Testis (tissue), 3 donors: ENCODE data around the gene PSME2. TPM values are rescaled to one million over a fixed set of nuclear protein-coding genes. Genes with fewer than 3 reads are reported as not detected.
A peak's percentile ranks its signal among the peaks of the same experiment; 100 is the strongest.

Experiments used
- DNase-seq: peaks from one replicate; pipeline ENCODE4 v3.0.0-alpha.2; 2019
- H3K27ac ChIP-seq, 2 donors: fragments of 200-600 bp; sonication (generic); one replicate each; pipeline ENCODE4 v1.5.1; 2019
- H3K27me3 ChIP-seq: fragments of 200-600 bp; sonication (generic); one replicate; pipeline ENCODE4 v1.5.1; 2019
- H3K36me3 ChIP-seq: fragments of 200-600 bp; sonication (generic); one replicate; pipeline ENCODE4 v1.5.1; 2017; ENCODE audit warnings: low read depth; ENCODE audit errors: missing control alignments
- H3K4me1 ChIP-seq: fragments of 200-600 bp; sonication (generic); one replicate; pipeline ENCODE4 v1.5.1; 2019
- H3K4me3 ChIP-seq, 2 donors: fragments of 200-600 bp; sonication (generic); one replicate each; pipeline ENCODE4 v1.5.1; 2017 to 2019
- H3K9me3 ChIP-seq: fragments of 200-600 bp; sonication (generic); one replicate; pipeline ENCODE4 v1.5.1; 2017
- POLR2A ChIP-seq: fragments of 450-650 bp; IDR thresholded peaks from one replicate; pipeline ENCODE4 v1.6.1; 2017; ENCODE audit warnings: antibody characterized with exemption, mild to moderate bottlenecking, moderate library complexity
- WGBS, 2 donors: methylation state at CpG; one replicate each; pipeline ENCODE4 v1.1.5; 2018; 5-methylcytosine and 5-hydroxymethylcytosine counted together
- intact Hi-C: fragments of 100-400 bp; cut with DNase I; formaldehyde crosslinking; loops from one replicate; pipeline ENCODE4 v1.15.1; 2023; ENCODE audit warnings: low total_unique reads
- polyA plus RNA-seq: library from polyadenylated mRNA; stranded (reverse); fragments of 350-450 nt; fragmentation: Illumina TruSeq; extraction: RNeasy Lipid Tissue Mini Kit (QIAGEN cat#74804); gene quantifications from one replicate; pipeline ENCODE4 v1.2.3, GENCODE V29; 2014; ENCODE audit warnings: low read depth, low replicate concordance; ENCODE audit not compliant: insufficient read depth
- total RNA-seq, 2 donors: library from RNA; depleted of rRNA; stranded (reverse); fragments of >200 nt; gene quantifications; one replicate each; pipeline ENCODE4 v1.2.3, GENCODE V29; 2016
- TF ChIP-seq, protein P1 (sequence below), 3 experiments: fragments of 450-650 bp in 2 of 3; fragments of 200-600 bp in 1 of 3; sonication (generic) in 1 of 3; IDR thresholded peaks; one replicate each; pipeline ENCODE4 v1.5.1; 2016 to 2019; ENCODE audit warnings: antibody characterized with exemption in 3 of 3, mild to moderate bottlenecking in 2 of 3, moderate library complexity in 1 of 3

PSME2 gene
- total and polyA plus RNA-seq, 3 donors from 2014 or later: 49.8 to 122 (median 78.1) TPM

DNA sequence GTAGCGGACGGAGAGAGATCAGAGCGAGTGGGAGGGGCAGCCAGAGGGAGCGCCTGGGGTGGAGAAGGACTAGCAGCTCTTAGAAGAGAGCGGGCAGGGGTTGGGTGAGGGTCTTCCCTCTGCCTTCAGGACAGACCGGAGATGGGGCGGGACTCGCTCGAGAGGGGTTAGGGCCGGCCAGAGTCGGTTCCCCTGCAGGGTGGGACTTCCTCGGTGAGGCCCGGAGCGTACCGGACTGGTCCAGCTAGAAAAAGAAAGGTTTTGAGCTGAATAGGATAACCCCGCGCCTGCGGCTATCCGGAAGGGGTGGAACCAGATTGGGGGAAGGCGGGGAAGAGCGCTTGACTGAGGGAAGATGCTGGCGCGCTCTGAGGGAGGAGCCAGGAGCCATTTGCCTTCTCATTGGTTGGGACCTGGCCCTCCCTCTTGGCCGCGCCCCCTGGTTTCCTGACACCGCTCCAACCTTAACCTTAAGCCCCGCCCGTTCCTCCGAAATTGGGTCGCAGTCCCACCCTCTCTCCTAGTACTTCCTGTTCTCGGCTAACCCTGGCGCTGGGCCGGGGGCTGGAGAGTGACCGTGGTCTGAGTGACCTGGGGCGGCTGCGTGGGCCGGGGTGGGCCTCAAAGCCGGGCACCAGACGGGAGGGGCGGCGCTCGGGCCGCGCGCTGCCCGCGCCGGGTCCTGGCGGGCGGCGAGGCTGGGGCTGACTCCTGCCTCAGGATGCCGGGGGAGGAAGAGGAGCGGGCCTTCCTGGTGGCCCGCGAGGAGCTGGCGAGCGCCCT lies 759 bp upstream of the PSME2 start, which contains the start of gene RNF31:
Gene RNF31, plus strand, starts transcription at position 521 of the 783 bp plus-strand sequence. Its CDS starts 201 bp downstream, at position 722.
- Histone ChIP-seq H3K4me3 (peak within 1 kb of the TSS; percentile 91 to 95), H3K27me3 (no peaks in the 10 kb centered on the region), H3K4me1 (peaks cover 17% of the 10 kb centered on the region), H3K9me3 (no peaks in the 10 kb centered on the region), H3K27ac (peak within 1 kb of the TSS; percentile 89 to 91), H3K36me3 (no peaks in the 10 kb centered on the region)
- TF ChIP-seq, protein P1, sequence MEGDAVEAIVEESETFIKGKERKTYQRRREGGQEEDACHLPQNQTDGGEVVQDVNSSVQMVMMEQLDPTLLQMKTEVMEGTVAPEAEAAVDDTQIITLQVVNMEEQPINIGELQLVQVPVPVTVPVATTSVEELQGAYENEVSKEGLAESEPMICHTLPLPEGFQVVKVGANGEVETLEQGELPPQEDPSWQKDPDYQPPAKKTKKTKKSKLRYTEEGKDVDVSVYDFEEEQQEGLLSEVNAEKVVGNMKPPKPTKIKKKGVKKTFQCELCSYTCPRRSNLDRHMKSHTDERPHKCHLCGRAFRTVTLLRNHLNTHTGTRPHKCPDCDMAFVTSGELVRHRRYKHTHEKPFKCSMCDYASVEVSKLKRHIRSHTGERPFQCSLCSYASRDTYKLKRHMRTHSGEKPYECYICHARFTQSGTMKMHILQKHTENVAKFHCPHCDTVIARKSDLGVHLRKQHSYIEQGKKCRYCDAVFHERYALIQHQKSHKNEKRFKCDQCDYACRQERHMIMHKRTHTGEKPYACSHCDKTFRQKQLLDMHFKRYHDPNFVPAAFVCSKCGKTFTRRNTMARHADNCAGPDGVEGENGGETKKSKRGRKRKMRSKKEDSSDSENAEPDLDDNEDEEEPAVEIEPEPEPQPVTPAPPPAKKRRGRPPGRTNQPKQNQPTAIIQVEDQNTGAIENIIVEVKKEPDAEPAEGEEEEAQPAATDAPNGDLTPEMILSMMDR (IDR thresholded peaks at IDR 0.05): no peak
- no peak for TF ChIP-seq POLR2A
- intact Hi-C loops: no loop called here
- DNase-seq: peak; percentile 99
- 0 to 1% methylated on average over 29 to 51 of the region's 57 CpGs for WGBS, 2 donors

DNA sequence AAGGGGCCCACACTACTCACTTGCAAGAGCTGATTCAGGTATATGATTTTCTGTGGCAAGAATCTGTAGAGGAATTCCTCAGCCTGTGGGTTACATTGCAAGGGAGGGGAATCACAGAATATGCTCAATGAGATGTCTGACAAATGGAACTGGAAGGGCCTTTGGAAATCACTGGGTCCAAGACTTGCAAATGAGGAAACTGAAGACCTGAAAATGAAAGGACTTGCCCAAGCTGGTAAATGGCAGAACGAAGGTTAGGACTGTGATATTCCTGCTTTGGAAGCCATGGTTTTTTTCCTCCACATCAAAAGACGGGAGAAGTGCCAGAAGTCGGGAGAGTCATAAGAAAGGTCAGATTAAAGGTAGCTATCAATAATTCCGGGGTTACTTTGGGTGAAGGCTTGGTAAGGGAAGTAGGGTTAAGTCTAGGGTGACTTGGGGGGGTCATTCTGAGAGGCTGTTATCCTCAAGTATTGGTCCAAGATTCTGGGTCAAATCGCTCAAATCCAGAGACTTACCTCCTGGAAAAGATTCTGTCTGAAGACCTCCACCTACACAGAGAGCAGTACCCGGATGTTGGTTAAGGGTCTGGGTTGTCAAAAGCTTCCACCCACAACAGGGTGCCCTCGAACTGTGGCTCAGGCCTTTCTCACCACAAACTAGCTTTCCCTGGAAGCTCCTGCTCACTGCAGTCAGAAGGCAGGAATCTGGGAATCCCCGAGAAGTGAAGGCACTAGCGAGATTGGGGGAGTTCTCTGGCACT lies 539 bp downstream of the PSME2 start:
- no peaks in the 10 kb centered on the region for H3K27me3 ChIP-seq
- H3K4me1 ChIP-seq: peaks cover 20% of the 10 kb centered on the region
- no peak for DNase-seq
- 10% methylated on average over 7 to 9 of the region's 9 CpGs for WGBS, 2 donors
- H3K9me3 ChIP-seq: no peaks in the 10 kb centered on the region
- H3K27ac ChIP-seq: peak overlapping the region; percentile 89 to 91
- H3K36me3 ChIP-seq: no peaks in the 10 kb centered on the region
- intact Hi-C loops: no loop called here
- H3K4me3 ChIP-seq: peak overlapping the region; percentile 91 to 95
- TF ChIP-seq, protein P1 (IDR thresholded peaks at IDR 0.05): no peak
- no peak for TF ChIP-seq POLR2A

- Histone ChIP-seq H3K4me3 (no peak overlapping the region), H3K27me3 (no peaks in the 10 kb centered on the region), H3K4me1 (peaks cover 21% of the 10 kb centered on the region), H3K9me3 (no peaks in the 10 kb centered on the region), H3K36me3 (no peaks in the 10 kb centered on the region), H3K27ac (no peak overlapping the region)
- intact Hi-C loops: no loop called here
- TF ChIP-seq POLR2A: no peak
- TF ChIP-seq, protein P1 (IDR thresholded peaks at IDR 0.05): no peak
- no peak for DNase-seq
- WGBS, 2 donors: 93 to 94% methylated on average over 2 of the region's 2 CpGs
Measured at GRCh38 chr14:24145219-24145618, 1.2 kb downstream of the PSME2 start.

GRCh38 chr14:24144451-24144850 lies 2.0 kb downstream of the PSME2 start:
- Histone ChIP-seq H3K27ac (no peak overlapping the region), H3K4me1 (peaks cover 27% of the 10 kb centered on the region), H3K9me3 (no peaks in the 10 kb centered on the region), H3K36me3 (no peaks in the 10 kb centered on the region), H3K27me3 (no peaks in the 10 kb centered on the region), H3K4me3 (no peak overlapping the region)
- 90 to 91% methylated on average over 1 of the region's 1 CpG for WGBS, 2 donors
- no peak for TF ChIP-seq POLR2A
- TF ChIP-seq, protein P1 (IDR thresholded peaks at IDR 0.05): no peak
- intact Hi-C loops: no loop called here
- no peak for DNase-seq
